ENCODE data around the gene KTI12. TPM values are rescaled to one million over a fixed set of nuclear protein-coding genes. Genes with fewer than 3 reads are reported as not detected.

KTI12 gene
- total RNA-seq, 1 donor from 2014 or later: 8.6 TPM

- Mint-ChIP-seq H3K4me3 (ENCODE audit: unreplicated experiment) (peak overlapping the region; percentile 97), H3K4me1 (ENCODE audit: low read depth, unreplicated experiment) (peaks cover 16% of the 10 kb centered on the region), H3K27me3 (ENCODE audit: unreplicated experiment) (peaks cover 9% of the 10 kb centered on the region), H3K36me3 (ENCODE audit: unreplicated experiment) (no peaks in the 10 kb centered on the region), H3K27ac (ENCODE audit: unreplicated experiment) (peak overlapping the region; percentile 96), H3K9me3 (ENCODE audit: unreplicated experiment) (peaks cover 17% of the 10 kb centered on the region)
- no peak for DNase-seq
- TF ChIP-seq, protein P1, sequence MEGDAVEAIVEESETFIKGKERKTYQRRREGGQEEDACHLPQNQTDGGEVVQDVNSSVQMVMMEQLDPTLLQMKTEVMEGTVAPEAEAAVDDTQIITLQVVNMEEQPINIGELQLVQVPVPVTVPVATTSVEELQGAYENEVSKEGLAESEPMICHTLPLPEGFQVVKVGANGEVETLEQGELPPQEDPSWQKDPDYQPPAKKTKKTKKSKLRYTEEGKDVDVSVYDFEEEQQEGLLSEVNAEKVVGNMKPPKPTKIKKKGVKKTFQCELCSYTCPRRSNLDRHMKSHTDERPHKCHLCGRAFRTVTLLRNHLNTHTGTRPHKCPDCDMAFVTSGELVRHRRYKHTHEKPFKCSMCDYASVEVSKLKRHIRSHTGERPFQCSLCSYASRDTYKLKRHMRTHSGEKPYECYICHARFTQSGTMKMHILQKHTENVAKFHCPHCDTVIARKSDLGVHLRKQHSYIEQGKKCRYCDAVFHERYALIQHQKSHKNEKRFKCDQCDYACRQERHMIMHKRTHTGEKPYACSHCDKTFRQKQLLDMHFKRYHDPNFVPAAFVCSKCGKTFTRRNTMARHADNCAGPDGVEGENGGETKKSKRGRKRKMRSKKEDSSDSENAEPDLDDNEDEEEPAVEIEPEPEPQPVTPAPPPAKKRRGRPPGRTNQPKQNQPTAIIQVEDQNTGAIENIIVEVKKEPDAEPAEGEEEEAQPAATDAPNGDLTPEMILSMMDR (IDR thresholded peaks at IDR 0.05; ENCODE audit: partially characterized antibody, unreplicated experiment): no peak
Measured at GRCh38 chr1:52057876-52058415, 24.3 kb upstream of the KTI12 start.

DNA sequence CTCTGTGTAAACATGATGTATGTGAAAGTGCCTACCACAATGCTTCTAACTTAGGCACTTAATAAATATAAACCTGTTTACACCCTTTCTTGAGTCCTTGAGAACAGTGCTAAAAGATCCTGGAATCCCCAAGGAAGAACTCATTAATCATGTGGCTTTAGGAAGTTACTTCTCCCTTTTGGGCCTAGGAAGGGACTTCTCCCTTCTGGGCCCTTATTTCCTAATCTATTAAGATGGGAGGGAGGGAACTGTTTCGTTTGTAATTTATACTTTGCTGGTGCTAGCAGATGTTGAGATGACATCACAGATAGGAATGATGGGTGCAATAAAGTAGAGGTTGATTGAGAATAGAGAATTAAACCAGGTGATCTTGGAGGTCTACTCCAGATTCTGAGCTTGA, 23.6 kb upstream of the KTI12 start:
- Mint-ChIP-seq H3K4me3 (ENCODE audit: unreplicated experiment) (peak overlapping the region; percentile 97), H3K27ac (ENCODE audit: unreplicated experiment) (peak overlapping the region; percentile 96), H3K4me1 (ENCODE audit: low read depth, unreplicated experiment) (peaks cover 16% of the 10 kb centered on the region), H3K36me3 (ENCODE audit: unreplicated experiment) (no peaks in the 10 kb centered on the region), H3K9me3 (ENCODE audit: unreplicated experiment) (peaks cover 17% of the 10 kb centered on the region), H3K27me3 (ENCODE audit: unreplicated experiment) (peaks cover 6% of the 10 kb centered on the region)
- TF ChIP-seq, protein P1 (IDR thresholded peaks at IDR 0.05; ENCODE audit: partially characterized antibody, unreplicated experiment): no peak
- DNase-seq: no peak

DNA sequence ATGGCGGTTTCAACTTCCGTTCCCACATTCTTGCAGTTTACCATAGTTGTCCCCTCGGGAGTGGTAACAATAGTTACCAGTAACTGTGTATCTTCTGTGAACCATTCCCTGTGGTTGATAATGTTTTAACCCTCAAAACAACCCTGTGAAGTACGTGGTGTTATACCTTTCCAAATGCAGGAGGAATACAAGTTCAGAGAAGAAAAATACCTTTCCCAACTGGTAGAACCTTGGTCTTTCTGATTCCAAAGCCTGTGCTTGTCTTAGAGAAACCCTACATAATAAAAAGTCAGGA, 23.3 kb upstream of the KTI12 start:
- H3K27me3 Mint-ChIP-seq (ENCODE audit: unreplicated experiment): peaks cover 6% of the 10 kb centered on the region
- H3K27ac Mint-ChIP-seq (ENCODE audit: unreplicated experiment): peak overlapping the region; percentile 96
- H3K36me3 Mint-ChIP-seq (ENCODE audit: unreplicated experiment): no peaks in the 10 kb centered on the region

DNA sequence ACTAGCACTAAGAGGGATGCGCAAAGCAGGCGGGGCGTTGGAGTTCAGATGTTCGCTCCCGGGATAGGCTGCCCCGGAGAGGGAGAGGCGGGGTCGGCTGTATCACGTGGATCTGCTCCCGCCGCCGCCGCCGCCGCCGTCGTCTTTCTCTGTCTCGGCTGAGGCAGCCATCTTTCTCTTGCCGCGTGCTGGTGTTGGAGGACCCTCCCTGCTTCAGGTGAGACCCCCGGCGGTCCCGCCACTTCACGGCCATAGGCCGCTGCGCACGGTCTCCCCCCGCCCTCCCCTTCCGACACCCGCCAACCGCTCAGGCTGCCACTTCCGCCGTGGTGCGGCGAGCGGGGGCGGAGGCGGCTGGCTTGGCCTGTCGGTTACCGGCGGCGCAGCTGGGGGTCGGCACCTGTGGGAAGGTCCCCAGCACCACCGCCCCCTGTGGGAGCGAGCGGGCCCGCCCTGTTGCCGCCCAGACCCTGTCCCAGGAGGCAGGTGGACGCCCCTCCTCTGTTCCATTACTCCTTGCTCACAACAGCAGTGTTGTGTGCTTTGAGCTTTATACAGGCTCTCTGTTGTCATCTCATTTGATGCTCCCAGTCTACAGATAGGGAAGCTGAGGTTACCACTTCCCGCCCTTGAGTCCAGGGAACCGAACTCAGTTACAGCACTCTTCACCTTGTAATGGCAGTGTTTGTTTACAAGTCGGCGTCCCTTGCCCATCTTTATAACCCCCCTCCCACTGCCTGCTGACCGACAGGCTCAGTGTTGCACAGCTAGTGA, 22.7 kb upstream of the KTI12 start, which contains the start of gene BTF3L4:
BTF3L4 (plus strand) TSS at position 133 of the 774 bp plus-strand sequence. CDS start 3,553 bp downstream, outside the sequence.
- peaks cover 16% of the 10 kb centered on the region for H3K4me1 Mint-ChIP-seq (ENCODE audit: low read depth, unreplicated experiment)
- H3K36me3 Mint-ChIP-seq (ENCODE audit: unreplicated experiment): no peaks in the 10 kb centered on the region
- peaks cover 17% of the 10 kb centered on the region for H3K9me3 Mint-ChIP-seq (ENCODE audit: unreplicated experiment)
- H3K4me3 Mint-ChIP-seq (ENCODE audit: unreplicated experiment): peak within 1 kb of the TSS; percentile 97
- DNase-seq: peak; percentile 96
- H3K27me3 Mint-ChIP-seq (ENCODE audit: unreplicated experiment): peaks cover 6% of the 10 kb centered on the region
- TF ChIP-seq, protein P1 (IDR thresholded peaks at IDR 0.05; ENCODE audit: partially characterized antibody, unreplicated experiment): peak; percentile 30
- H3K27ac Mint-ChIP-seq (ENCODE audit: unreplicated experiment): peak within 1 kb of the TSS; percentile 100

More for the DNA sequence above, 23.3 kb upstream of the KTI12 start:
- TF ChIP-seq, protein P1 (IDR thresholded peaks at IDR 0.05; ENCODE audit: partially characterized antibody, unreplicated experiment): no peak
- peak overlapping the region; percentile 97 for H3K4me3 Mint-ChIP-seq (ENCODE audit: unreplicated experiment)
- peaks cover 16% of the 10 kb centered on the region for H3K4me1 Mint-ChIP-seq (ENCODE audit: low read depth, unreplicated experiment)
- DNase-seq: no peak
- peaks cover 17% of the 10 kb centered on the region for H3K9me3 Mint-ChIP-seq (ENCODE audit: unreplicated experiment)

GRCh38 chr1:52055866-52056162, 22.2 kb upstream of the KTI12 start:
- Mint-ChIP-seq H3K27ac (ENCODE audit: unreplicated experiment) (peak overlapping the region; percentile 100), H3K4me1 (ENCODE audit: low read depth, unreplicated experiment) (peaks cover 16% of the 10 kb centered on the region), H3K36me3 (ENCODE audit: unreplicated experiment) (no peaks in the 10 kb centered on the region), H3K27me3 (ENCODE audit: unreplicated experiment) (peaks cover 6% of the 10 kb centered on the region), H3K4me3 (ENCODE audit: unreplicated experiment) (peak overlapping the region; percentile 95), H3K9me3 (ENCODE audit: unreplicated experiment) (peaks cover 17% of the 10 kb centered on the region)
- DNase-seq: no peak
- TF ChIP-seq, protein P1 (IDR thresholded peaks at IDR 0.05; ENCODE audit: partially characterized antibody, unreplicated experiment): no peak

All from glutamatergic neuron (in vitro differentiated cells).